Measurements from ENCODE around the gene BCL2L2. TPM values are rescaled to one million over a fixed set of nuclear protein-coding genes. Genes with fewer than 3 reads are reported as not detected.

Gene BCL2L2
- total and polyA plus RNA-seq, 10 of the 15 experiments (the other 5 are each of a cell fraction or from before 2014, with no cell fraction given): 1.4 to 14.7 (median 7.1) TPM

GRCh38 chr14:23300687-23301223 lies 5.9 kb upstream of the BCL2L2 start:
- BruUV-seq (replicated peaks): TSS peak; percentile 83
- under 1% methylated on average over 13 of the region's 13 CpGs for WGBS (ENCODE audit: insufficient coverage, insufficient replicate concordance, low lambda C conversion rate, missing lambda C conversion rate)
- Histone ChIP-seq H3K4me2 (ENCODE audit: control insufficient read depth, insufficient read depth) (peak overlapping the region; percentile 83), H3K4me1 (ENCODE audit: control insufficient read depth, insufficient read depth, low read length) (peaks cover 10% of the 10 kb centered on the region), H4K20me1 (ENCODE audit: control insufficient read depth, insufficient read depth) (no peaks in the 10 kb centered on the region), H3K79me2 (ENCODE audit: control insufficient read depth, insufficient read depth, low read length) (peaks cover 7% of the 10 kb centered on the region), H3K27ac (ENCODE audit: control insufficient read depth, insufficient read depth) (peak overlapping the region; percentile 85), H2AFZ (ENCODE audit: control insufficient read depth, low read depth, low read length) (peak overlapping the region; percentile 57), H3K9ac (ENCODE audit: control insufficient read depth, insufficient read depth, low read length) (peak overlapping the region; percentile 75), H3K9me3 (replicated peaks; ENCODE audit: control insufficient read depth, insufficient read depth, low read length) (no peaks in the 10 kb centered on the region), H3K27me3 (replicated peaks in 1 of 2; ENCODE audit: control insufficient read depth in 2 of 2, insufficient read depth in 2 of 2, low read length in 1 of 2) (no peaks in the 10 kb centered on the region), H3K4me3 (peak overlapping the region; percentile 86), H3K36me3 (ENCODE audit: control insufficient read depth in 2 of 2, insufficient read depth in 2 of 2, low read length in 1 of 2) (no peaks in the 10 kb centered on the region)
- in situ Hi-C loops (cut with MboI) (loop anchor here (10.0 to 25.0 kb wide), 2 partner anchors 812 to 1134 kb away; partner anchors contain the start of genes DCAF11 and NRL), intact Hi-C loops (cut with micrococcal nuclease; ENCODE audit: unreplicated experiment) (loop anchor here (1.0 to 2.0 kb wide), 2 partner anchors 21 to 180 kb away; partner anchors contain the start of gene PABPN1)
- ATAC-seq (no peak), DNase-seq (ENCODE audit: low read depth, low spot score) (no peak), FAIRE-seq (peak; percentile 18)
- ChIA-PET CTCF (interaction anchor here (0.6 to 5.8 kb wide), 19 partner anchors 9 to 295 kb away, joined by 3 to 77 read pairs (median 5); partner anchors contain the start of genes CDH24, HOMEZ, JPH4 and PABPN1), SMC1A (ENCODE audit: uncharacterized antibody, unreplicated experiment) (interaction anchor here (0.8 to 7.1 kb wide), 10 partner anchors 8 to 229 kb away, joined by 3 to 48 read pairs (median 3); partner anchors contain the start of genes HOMEZ and PABPN1), POLR2A (interaction anchor here (0.5 to 5.7 kb wide), 5 partner anchors 8 to 21 kb away, joined by 3 to 98 read pairs (median 6); partner anchors contain the start of genes HOMEZ and PABPN1), RAD21 (ENCODE audit: unreplicated experiment) (interaction anchor here (0.9 to 8.7 kb wide), 7 partner anchors 15 to 232 kb away, joined by 3 to 103 read pairs (median 4); partner anchors contain the start of genes HOMEZ and PABPN1)
- TF ChIP-seq SREBF1 (IDR thresholded peaks at IDR 0.05; ENCODE audit: low read length): no peak
- no peak for TF ChIP-seq TARDBP (IDR thresholded peaks at IDR 0.05; ENCODE audit: borderline replicate concordance)
- no peak for TF ChIP-seq TCF3 (IDR thresholded peaks at IDR 0.05; ENCODE audit: borderline replicate concordance, insufficient read depth, low read depth, low read length)
- no peak for TF ChIP-seq SMC3 (IDR thresholded peaks at IDR 0.05; ENCODE audit: borderline replicate concordance, low read length)
- peak; percentile 73 for TF ChIP-seq MLLT1 (IDR thresholded peaks at IDR 0.05)
- TF ChIP-seq ATF7 (IDR thresholded peaks at IDR 0.05; ENCODE audit: low read depth): no peak
- no peak for TF ChIP-seq CBX3 (IDR thresholded peaks at IDR 0.05; ENCODE audit: borderline replicate concordance, low read depth)
- TF ChIP-seq YBX1 (IDR thresholded peaks at IDR 0.05): no peak
- TF ChIP-seq MYC (IDR thresholded peaks at IDR 0.05; ENCODE audit: insufficient read depth, insufficient read length, insufficient replicate concordance, low read length, severe bottlenecking): no peak
- TF ChIP-seq SIX5 (IDR thresholded peaks at IDR 0.05; ENCODE audit: low read depth, low read length, severe bottlenecking): no peak
- no peak for TF ChIP-seq KDM1A (IDR thresholded peaks at IDR 0.05; ENCODE audit: borderline replicate concordance)
- TF ChIP-seq EED (IDR thresholded peaks at IDR 0.05; ENCODE audit: low read depth): no peak; the same call in none of the 2 replicates
- TF ChIP-seq GABPA (IDR thresholded peaks at IDR 0.05; ENCODE audit: low read depth): no peak
- TF ChIP-seq BMI1 (IDR thresholded peaks at IDR 0.05; ENCODE audit: borderline replicate concordance): 0 out of 2 replicates have a peak, but pooled peaks have one; percentile 15
- TF ChIP-seq MYB (IDR thresholded peaks at IDR 0.05; ENCODE audit: borderline replicate concordance, low read depth, low read length): no peak
- peak; percentile 24; the same call in 1 of the 2 replicates for TF ChIP-seq POLR2AphosphoS2 (IDR thresholded peaks at IDR 0.05; ENCODE audit: low read depth, low read length)
- no peak for TF ChIP-seq SKIL (IDR thresholded peaks at IDR 0.05; ENCODE audit: low read depth, poor library complexity, severe bottlenecking)
- TF ChIP-seq POU2F2 (IDR thresholded peaks at IDR 0.05; ENCODE audit: borderline replicate concordance, low read depth, low read length): no peak
- no peak for TF ChIP-seq EZH2 (IDR thresholded peaks at IDR 0.05; ENCODE audit: borderline replicate concordance, control insufficient read depth, low read depth, low read length)

Measured in GM12878 (cell line).